Sigmoid colon (tissue), 4 donors: ENCODE data around the gene HHIPL2.

Experiments
- EP300 ChIP-seq, 4 donors: sonication (generic); formaldehyde crosslinking; IDR thresholded peaks; one replicate each; pipeline ENCODE4 v1.6.1; 2017; ENCODE audit warnings: antibody characterized with exemption in 4 of 4
- POLR2A ChIP-seq, 2 donors: fragments of 450-650 bp; IDR thresholded peaks; one replicate each; pipeline ENCODE4 v1.6.1; 2016; ENCODE audit warnings: antibody characterized with exemption in 2 of 2, mild to moderate bottlenecking in 2 of 2, moderate library complexity in 2 of 2
- POLR2AphosphoS5 ChIP-seq, 4 donors: sonication (generic); formaldehyde crosslinking; IDR thresholded peaks; one replicate each; pipeline ENCODE4 v1.6.1; 2017; ENCODE audit warnings: antibody characterized with exemption in 4 of 4
- TF ChIP-seq, protein P1 (sequence below), 4 experiments: fragments of 450-650 bp in 3 of 4; fragments of 200-600 bp in 1 of 4; IDR thresholded peaks; one replicate each; pipeline ENCODE4 v1.5.1; 2016 to 2019; ENCODE audit warnings: antibody characterized with exemption in 4 of 4, mild to moderate bottlenecking in 3 of 4, moderate library complexity in 2 of 4

DNA sequence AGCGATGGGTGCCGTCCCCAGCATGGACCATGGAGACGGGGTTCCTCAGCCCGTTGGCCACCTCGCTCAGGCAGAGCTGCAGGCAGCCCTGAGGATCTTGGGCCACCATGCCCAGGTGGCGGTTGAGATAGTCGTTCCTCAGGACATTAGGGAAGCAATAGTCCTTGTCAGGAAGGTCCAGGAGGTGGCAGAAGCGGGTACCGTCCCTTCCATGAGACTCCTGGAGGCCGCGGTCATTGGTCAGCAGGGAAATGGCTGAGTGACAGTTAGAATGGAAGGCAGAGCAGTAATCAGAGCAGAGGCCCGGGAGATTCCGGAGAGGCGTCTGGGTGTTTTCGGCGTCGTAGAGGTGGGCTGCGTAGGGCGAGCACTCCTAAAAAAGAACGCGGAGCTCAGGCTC is 4.1 kb downstream of the HHIPL2 start:
- TF ChIP-seq, protein P1, sequence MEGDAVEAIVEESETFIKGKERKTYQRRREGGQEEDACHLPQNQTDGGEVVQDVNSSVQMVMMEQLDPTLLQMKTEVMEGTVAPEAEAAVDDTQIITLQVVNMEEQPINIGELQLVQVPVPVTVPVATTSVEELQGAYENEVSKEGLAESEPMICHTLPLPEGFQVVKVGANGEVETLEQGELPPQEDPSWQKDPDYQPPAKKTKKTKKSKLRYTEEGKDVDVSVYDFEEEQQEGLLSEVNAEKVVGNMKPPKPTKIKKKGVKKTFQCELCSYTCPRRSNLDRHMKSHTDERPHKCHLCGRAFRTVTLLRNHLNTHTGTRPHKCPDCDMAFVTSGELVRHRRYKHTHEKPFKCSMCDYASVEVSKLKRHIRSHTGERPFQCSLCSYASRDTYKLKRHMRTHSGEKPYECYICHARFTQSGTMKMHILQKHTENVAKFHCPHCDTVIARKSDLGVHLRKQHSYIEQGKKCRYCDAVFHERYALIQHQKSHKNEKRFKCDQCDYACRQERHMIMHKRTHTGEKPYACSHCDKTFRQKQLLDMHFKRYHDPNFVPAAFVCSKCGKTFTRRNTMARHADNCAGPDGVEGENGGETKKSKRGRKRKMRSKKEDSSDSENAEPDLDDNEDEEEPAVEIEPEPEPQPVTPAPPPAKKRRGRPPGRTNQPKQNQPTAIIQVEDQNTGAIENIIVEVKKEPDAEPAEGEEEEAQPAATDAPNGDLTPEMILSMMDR (IDR thresholded peaks at IDR 0.05), result no peak
- TF ChIP-seq POLR2AphosphoS5 (IDR thresholded peaks at IDR 0.05) (no peak), EP300 (IDR thresholded peaks at IDR 0.05) (no peak), POLR2A (IDR thresholded peaks at IDR 0.05) (no peak)
